Neural cell (in vitro differentiated cells): ENCODE data around the gene SMPDL3A.
"Not testable (repeated sequence)": the region's sequence is repeated elsewhere in the genome, so short reads cannot be mapped to it uniquely, and the experiment has no call there.

Experiments
- EP300 ChIP-seq: fragments of 450-650 bp; conservative IDR thresholded peaks from 2 replicates; pipeline ENCODE4 v1.6.1; 2014; ENCODE audit warnings: antibody characterized with exemption, mild to moderate bottlenecking, moderate library complexity; ENCODE audit not compliant: poor library complexity, severe bottlenecking
- EZH2 ChIP-seq: fragments of 200-600, 300-800 bp; shearing (Covaris generic), sonication (generic); IDR thresholded peaks from 2 replicates; pipeline ENCODE4 v1.6.1; 2014; ENCODE audit warnings: antibody characterized with exemption, low read length, borderline replicate concordance, mild to moderate bottlenecking; ENCODE audit not compliant: insufficient read depth, poor library complexity, severe bottlenecking
- MXI1 ChIP-seq: fragments of 450-650 bp; conservative IDR thresholded peaks from 2 replicates; pipeline ENCODE4 v1.6.1; 2014; ENCODE audit warnings: antibody characterized with exemption, mild to moderate bottlenecking; ENCODE audit not compliant: poor library complexity, severe bottlenecking
- POLR2AphosphoS5 ChIP-seq: IDR thresholded peaks from 2 replicates; pipeline ENCODE4 v1.6.1; 2012
- RAD21 ChIP-seq: fragments of 450-650 bp; conservative IDR thresholded peaks from 2 replicates; pipeline ENCODE4 v1.6.1; 2014; ENCODE audit warnings: antibody characterized with exemption, mild to moderate bottlenecking, moderate library complexity
- REST ChIP-seq: IDR thresholded peaks from 2 replicates; pipeline ENCODE4 v1.6.1; 2012; ENCODE audit warnings: borderline replicate concordance
- SMC3 ChIP-seq: fragments of 450-650 bp; conservative IDR thresholded peaks from 2 replicates; pipeline ENCODE4 v1.6.1; 2014; ENCODE audit warnings: antibody characterized with exemption, mild to moderate bottlenecking, moderate library complexity; ENCODE audit not compliant: poor library complexity
- TAF1 ChIP-seq: IDR thresholded peaks from 2 replicates; pipeline ENCODE4 v1.6.1; 2012; ENCODE audit warnings: low read depth
- TF ChIP-seq, protein P1 (sequence below): fragments of 450-650 bp; IDR thresholded peaks from 2 replicates; pipeline ENCODE4 v1.5.1; 2014; ENCODE audit warnings: antibody characterized with exemption, mild to moderate bottlenecking, moderate library complexity; ENCODE audit not compliant: poor library complexity, severe bottlenecking

DNA sequence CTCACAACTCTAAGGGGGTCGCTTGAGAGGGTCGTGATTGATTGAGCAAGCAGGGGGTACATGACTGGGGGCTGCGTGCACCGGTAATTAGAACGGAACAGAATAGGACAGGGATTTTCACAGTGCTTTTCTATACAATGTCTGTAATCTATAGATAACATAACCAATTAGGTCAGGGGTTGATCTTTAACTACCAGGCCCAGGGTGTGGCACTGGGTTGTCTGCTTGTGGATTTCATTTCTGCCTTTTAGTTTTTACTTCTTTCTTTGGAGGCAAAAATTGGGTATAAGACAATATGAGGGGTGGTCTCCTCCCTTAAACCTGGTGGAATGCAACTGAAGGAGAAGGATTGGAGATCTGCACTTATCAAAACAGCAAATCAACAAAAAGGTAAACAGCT is 40.1 kb upstream of the SMPDL3A start:
- TF ChIP-seq POLR2AphosphoS5, EP300, REST, MXI1, EZH2, RAD21, TAF1, SMC3: not testable (repeated sequence)
- TF ChIP-seq, protein P1, sequence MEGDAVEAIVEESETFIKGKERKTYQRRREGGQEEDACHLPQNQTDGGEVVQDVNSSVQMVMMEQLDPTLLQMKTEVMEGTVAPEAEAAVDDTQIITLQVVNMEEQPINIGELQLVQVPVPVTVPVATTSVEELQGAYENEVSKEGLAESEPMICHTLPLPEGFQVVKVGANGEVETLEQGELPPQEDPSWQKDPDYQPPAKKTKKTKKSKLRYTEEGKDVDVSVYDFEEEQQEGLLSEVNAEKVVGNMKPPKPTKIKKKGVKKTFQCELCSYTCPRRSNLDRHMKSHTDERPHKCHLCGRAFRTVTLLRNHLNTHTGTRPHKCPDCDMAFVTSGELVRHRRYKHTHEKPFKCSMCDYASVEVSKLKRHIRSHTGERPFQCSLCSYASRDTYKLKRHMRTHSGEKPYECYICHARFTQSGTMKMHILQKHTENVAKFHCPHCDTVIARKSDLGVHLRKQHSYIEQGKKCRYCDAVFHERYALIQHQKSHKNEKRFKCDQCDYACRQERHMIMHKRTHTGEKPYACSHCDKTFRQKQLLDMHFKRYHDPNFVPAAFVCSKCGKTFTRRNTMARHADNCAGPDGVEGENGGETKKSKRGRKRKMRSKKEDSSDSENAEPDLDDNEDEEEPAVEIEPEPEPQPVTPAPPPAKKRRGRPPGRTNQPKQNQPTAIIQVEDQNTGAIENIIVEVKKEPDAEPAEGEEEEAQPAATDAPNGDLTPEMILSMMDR = not testable (repeated sequence)
